Astrocyte of the spinal cord (primary cell): ENCODE measurements around the gene MBNL2.

Experiments
- DNase-seq: peaks from one replicate; pipeline ENCODE4 v3.0.0; 2011; ENCODE audit warnings: low read depth, low spot score
- H3K4me3 ChIP-seq: 2 replicates; pipeline ENCODE4 v1.5.1; 2011; ENCODE audit warnings: low read depth, mild to moderate bottlenecking, low read length, moderate library complexity
- in situ Hi-C: cut with HindIII; loops from 2 replicates; pipeline ENCODE4 v1.10.0; 2017; ENCODE audit warnings: low sequenced_read_pairs
- TF ChIP-seq, protein P1 (sequence below): IDR thresholded peaks from 2 replicates; pipeline ENCODE4 v1.5.1; 2012; ENCODE audit warnings: low read depth, mild to moderate bottlenecking, low read length, inconsistent platforms

MBNL2 gene

GRCh38 chr13:97245011-97245410, 22.9 kb downstream of the MBNL2 start:
- in situ Hi-C loops, result no loop called here
- no peak overlapping the region for H3K4me3 ChIP-seq
- no peak for DNase-seq
- TF ChIP-seq, protein P1, sequence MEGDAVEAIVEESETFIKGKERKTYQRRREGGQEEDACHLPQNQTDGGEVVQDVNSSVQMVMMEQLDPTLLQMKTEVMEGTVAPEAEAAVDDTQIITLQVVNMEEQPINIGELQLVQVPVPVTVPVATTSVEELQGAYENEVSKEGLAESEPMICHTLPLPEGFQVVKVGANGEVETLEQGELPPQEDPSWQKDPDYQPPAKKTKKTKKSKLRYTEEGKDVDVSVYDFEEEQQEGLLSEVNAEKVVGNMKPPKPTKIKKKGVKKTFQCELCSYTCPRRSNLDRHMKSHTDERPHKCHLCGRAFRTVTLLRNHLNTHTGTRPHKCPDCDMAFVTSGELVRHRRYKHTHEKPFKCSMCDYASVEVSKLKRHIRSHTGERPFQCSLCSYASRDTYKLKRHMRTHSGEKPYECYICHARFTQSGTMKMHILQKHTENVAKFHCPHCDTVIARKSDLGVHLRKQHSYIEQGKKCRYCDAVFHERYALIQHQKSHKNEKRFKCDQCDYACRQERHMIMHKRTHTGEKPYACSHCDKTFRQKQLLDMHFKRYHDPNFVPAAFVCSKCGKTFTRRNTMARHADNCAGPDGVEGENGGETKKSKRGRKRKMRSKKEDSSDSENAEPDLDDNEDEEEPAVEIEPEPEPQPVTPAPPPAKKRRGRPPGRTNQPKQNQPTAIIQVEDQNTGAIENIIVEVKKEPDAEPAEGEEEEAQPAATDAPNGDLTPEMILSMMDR, result no peak

DNA sequence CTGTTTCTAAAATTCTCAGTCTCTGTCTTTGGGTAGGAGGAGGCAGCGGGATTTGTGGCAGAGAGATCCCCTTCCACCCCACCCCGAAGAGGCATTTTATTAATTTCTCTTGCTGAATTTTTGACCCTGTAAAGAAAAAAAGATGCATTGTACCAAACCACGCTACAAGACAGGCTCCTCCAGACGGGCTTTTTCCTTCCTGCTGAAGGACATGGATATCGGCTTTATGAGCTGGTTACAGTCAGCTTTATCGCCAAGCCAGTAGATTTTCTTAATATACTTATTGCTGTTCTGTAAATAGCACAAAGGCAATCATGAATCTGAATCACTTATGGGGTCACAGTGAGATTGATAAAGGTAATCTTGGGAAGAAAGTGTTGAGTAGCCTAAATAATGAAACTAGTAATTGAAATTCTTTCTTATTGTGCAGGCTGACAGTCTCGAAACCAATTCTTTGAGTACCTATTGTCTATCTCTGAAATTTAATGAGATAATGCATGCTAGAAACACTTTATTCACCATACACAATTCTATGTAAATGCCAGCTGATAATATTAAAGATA, 24.5 kb downstream of the MBNL2 start:
- in situ Hi-C loops, result no loop called here
- no peak overlapping the region for H3K4me3 ChIP-seq
- TF ChIP-seq, protein P1, result no peak

DNA sequence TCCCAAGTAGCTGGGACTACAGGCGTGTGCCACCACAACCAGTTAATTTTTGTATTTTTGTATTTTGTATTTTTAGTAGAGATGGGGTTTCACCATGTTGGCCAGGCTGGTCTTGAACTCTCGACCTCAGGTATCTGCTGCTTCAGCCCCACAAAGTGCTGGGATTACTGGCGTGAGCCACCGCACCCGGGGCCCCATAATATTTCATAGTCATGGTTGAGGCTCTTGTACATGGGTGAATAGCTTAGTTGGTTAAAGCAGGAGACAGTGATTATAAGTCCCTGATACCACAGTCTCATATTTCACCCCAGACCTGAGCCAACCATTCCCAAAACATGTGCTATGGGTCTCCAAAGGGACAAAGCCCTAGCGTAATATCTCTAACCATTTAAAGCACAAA, 26.1 kb downstream of the MBNL2 start:
- H3K4me3 ChIP-seq, result no peak overlapping the region
- in situ Hi-C loops, result no loop called here
- TF ChIP-seq, protein P1, result no peak
- no peak for DNase-seq

More for the DNA sequence above, 24.5 kb downstream of the MBNL2 start:
- no peak for DNase-seq

DNA sequence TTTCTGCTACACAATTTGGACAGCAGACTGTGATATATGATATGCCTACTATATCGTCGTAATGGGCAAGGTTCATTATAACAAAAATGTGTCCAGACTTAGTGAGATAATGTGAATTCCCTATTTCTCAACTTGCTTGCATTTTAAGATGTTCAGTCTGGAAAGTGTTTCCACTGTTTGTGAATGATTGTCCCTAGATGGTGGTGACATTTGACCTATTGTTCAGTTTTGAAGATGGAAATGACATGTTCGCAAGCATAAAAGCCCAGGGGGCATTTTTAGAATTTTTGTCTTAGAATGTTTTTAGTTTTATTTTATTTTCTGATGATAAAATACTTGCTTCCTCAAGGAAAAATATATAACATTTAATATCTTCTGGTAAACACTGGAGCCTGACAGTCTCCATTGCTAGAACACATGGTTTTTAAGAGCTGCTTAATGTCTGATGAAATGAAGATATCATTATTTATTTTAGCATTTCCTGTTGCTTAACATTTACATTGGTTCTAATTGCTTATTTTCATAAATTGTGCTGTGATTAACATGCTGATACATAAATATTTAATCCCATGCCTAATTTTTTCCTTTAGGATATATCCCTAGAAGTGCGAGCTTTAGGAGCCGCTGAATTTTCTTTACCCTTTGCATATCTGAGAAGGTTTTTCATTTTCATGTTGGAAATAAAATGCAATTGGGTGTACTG, 27.1 kb downstream of the MBNL2 start:
- in situ Hi-C loops, result no loop called here
- TF ChIP-seq, protein P1, result no peak
- DNase-seq, result peak; percentile 61
- no peak overlapping the region for H3K4me3 ChIP-seq

DNA sequence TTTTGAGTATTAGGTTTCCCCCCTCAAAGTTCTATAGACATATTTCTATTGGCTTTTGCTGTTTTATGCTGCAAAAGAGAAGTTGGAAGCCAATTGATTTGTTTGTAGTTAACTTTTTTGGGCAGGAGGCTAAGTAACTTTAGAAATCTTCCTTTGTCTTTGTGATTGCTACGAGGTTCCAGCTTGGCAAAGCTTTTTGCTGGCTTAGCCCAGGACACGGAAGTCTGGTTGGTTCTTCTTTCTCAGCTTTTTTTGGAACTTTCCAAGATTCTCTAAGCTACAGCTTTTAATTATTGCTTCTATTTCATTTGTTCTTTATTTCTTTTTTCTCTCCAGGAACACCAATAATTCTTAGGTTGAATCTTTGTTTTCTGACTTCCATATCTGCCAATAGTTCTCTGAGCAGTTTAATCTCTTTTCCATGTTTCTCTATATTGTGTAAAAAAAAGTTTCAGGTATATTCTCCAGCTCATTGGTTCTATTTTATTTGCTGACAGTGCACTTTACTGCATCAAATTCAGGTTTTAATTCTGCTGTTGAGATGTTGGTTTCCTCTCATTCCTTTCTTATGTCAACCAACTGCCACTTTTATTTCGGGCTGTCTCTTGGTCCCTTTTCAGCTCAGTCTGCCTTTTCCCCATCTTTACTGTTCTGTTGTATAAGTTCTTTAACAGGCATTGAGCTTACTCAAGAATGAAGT, 27.8 kb downstream of the MBNL2 start:
- no peak for DNase-seq
- TF ChIP-seq, protein P1, result no peak
- in situ Hi-C loops, result no loop called here
- H3K4me3 ChIP-seq, result no peak overlapping the region

GRCh38 chr13:97250560-97250959, 28.4 kb downstream of the MBNL2 start:
- H3K4me3 ChIP-seq, result no peak overlapping the region
- no peak for DNase-seq
- TF ChIP-seq, protein P1, result no peak
- in situ Hi-C loops, result no loop called here
